Psoas muscle (tissue), 8 donors: ENCODE measurements around the gene HYDIN. TPM values are rescaled to one million over a fixed set of nuclear protein-coding genes. Genes with fewer than 3 reads are reported as not detected.

Experiments used
- ATAC-seq, 4 donors: fragments of 200-7000 bp; cut with Tn5 transposase; one replicate each; pipeline ENCODE4 v1.9.1; 2020; ENCODE audit warnings: moderate library complexity in 3 of 4, mild to moderate bottlenecking in 2 of 4
- DNase-seq, 2 donors: peaks; one replicate each; pipeline ENCODE4 v3.0.0-alpha.2; 2020
- H3K27ac ChIP-seq: fragments of 200-600 bp; one replicate; pipeline ENCODE4 v1.8.0; 2022
- H3K27me3 ChIP-seq, 3 donors: fragments of 200-600 bp in 1 of 3; one replicate each; pipeline versions ENCODE4 v1.6.1 to v1.8.0; 2013 to 2022; ENCODE audit warnings: low read length in 2 of 3, mild to moderate bottlenecking in 2 of 3, moderate library complexity in 1 of 3; ENCODE audit not compliant: insufficient read depth in 3 of 3
- H3K36me3 ChIP-seq, 2 donors: fragments of 200-600 bp in 1 of 2; one replicate each; pipeline versions ENCODE4 v1.6.1 to v1.8.0; 2013 to 2022; ENCODE audit warnings: low read depth in 1 of 2, mild to moderate bottlenecking in 1 of 2, moderate library complexity in 1 of 2; ENCODE audit not compliant: insufficient read depth in 1 of 2
- H3K4me1 ChIP-seq: fragments of 200-600 bp; one replicate; pipeline ENCODE4 v1.8.0; 2022
- H3K4me3 ChIP-seq: fragments of 200-600 bp; one replicate; pipeline ENCODE4 v1.8.0; 2022; ENCODE audit warnings: mild to moderate bottlenecking
- H3K9me3 ChIP-seq: fragments of 200-600 bp; one replicate; pipeline ENCODE4 v1.8.0; 2022
- WGBS, 3 donors: extraction: QIAGEN DNeasy Blood & Tissue Kit; methylation state at CpG; one replicate each; pipeline versions ENCODE4 v1.1.6 to v1.1.7; 2013; 5-methylcytosine and 5-hydroxymethylcytosine counted together
- intact Hi-C, 2 donors: fragments of 100-400 bp; cut with DNase I; formaldehyde crosslinking; loops; one replicate each; pipeline versions ENCODE4 v1.11.0 to v1.14.2; 2022
- polyA plus RNA-seq, 3 donors: library from polyadenylated mRNA; stranded (reverse); fragments of 200-250 nt; gene quantifications; one replicate each; pipeline ENCODE4 v1.2.3, GENCODE V29; 2013
- total RNA-seq, 4 donors: library from RNA; stranded (reverse); fragmentation: NEBNext Ultra II Directional in 2 of 4; extraction: Animal tissue kit (Norgen Biotek cat#: 25700) in 2 of 4; gene quantifications; one replicate each; pipeline versions ENCODE4 v1.2.1 to v1.2.4, GENCODE V29; 2021 to 2023
- TF ChIP-seq, protein P1 (sequence below): fragments of 200-600 bp; IDR thresholded peaks from one replicate; pipeline ENCODE4 v1.8.0; 2022; ENCODE audit warnings: antibody characterized with exemption
- donor health status: healthy with polysubstance abuse.
- donor health status: DM: no; HTN: no; CAD: no; lungs with moderate emphysema.
- donor health status: Bipolar disorder and iron deficiency.
- donor health status: healthy.
- donor health status: DM: yes; HTN: yes; CAD: no.
- donor health status: DM: no; HTN: no; CAD: no.
- donor health status: DM: no; HTN: no; CAD: no.
- donor health status: DM: yes; HTN: yes; CAD: no.

Gene HYDIN
- total and polyA plus RNA-seq, 7 donors = 0.16 to 0.85 (median 0.29) TPM; not detected in 3

DNA sequence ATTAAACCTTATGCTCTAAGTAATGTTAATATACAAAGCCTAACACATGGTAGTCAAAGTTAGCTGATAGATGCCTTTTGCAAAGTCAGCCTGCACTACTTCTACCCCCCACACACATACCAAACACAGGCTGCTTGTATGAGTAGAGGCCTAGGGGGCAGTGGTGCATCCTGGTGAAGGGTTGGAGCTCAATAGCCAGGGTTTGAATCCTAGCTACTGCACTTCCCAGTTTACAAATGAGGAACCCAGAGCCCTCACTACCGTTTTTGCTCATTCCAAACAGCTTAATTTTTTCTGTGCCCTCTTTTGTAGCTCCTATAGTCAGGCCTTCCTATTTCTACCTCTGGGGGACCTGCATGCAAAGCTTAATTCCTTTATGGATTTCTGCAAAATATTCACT lies 18.9 kb upstream of the HYDIN start:
- intact Hi-C loops = no loop called here
- Histone ChIP-seq H3K27ac (no peak overlapping the region), H3K36me3 (no peaks in the 10 kb centered on the region), H3K9me3 (no peaks in the 10 kb centered on the region), H3K27me3 (no peaks in the 10 kb centered on the region), H3K4me3 (no peak overlapping the region), H3K4me1 (no peaks in the 10 kb centered on the region)
- DNase-seq (no peak), ATAC-seq (no peak)
- TF ChIP-seq, protein P1, sequence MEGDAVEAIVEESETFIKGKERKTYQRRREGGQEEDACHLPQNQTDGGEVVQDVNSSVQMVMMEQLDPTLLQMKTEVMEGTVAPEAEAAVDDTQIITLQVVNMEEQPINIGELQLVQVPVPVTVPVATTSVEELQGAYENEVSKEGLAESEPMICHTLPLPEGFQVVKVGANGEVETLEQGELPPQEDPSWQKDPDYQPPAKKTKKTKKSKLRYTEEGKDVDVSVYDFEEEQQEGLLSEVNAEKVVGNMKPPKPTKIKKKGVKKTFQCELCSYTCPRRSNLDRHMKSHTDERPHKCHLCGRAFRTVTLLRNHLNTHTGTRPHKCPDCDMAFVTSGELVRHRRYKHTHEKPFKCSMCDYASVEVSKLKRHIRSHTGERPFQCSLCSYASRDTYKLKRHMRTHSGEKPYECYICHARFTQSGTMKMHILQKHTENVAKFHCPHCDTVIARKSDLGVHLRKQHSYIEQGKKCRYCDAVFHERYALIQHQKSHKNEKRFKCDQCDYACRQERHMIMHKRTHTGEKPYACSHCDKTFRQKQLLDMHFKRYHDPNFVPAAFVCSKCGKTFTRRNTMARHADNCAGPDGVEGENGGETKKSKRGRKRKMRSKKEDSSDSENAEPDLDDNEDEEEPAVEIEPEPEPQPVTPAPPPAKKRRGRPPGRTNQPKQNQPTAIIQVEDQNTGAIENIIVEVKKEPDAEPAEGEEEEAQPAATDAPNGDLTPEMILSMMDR = no peak
- WGBS, 3 donors = 34 to 42% (median 41%) methylated on average over 1 of the region's 1 CpG

DNA sequence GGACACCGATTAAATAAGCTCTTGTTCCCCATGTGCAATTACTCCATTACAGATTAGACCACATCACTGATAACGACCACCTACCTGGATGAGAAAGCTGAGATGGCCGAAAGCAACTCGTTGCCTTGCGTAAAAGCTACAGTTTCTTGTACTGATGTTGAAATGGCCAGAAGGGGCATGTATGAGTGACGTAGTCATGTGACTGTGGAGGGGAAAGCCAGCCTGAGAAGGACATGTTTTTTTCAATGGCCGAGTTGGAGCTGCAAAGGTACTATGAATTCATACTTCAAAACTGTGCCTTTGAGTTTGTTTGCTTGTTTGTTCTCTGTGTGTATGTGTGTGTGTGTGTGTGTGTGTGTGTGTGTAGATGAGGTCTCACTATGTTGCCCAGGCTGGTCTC lies 17.0 kb upstream of the HYDIN start:
- WGBS, 3 donors = 87 to 89% (median 88%) methylated on average over 7 of the region's 7 CpGs
- H3K36me3 ChIP-seq = no peaks in the 10 kb centered on the region
- intact Hi-C loops = no loop called here
- no peaks in the 10 kb centered on the region for H3K9me3 ChIP-seq
- ATAC-seq (no peak), DNase-seq (no peak)
- H3K27me3 ChIP-seq = no peaks in the 10 kb centered on the region
- TF ChIP-seq, protein P1 = no peak
- H3K4me1 ChIP-seq = no peaks in the 10 kb centered on the region
- H3K27ac ChIP-seq = no peak overlapping the region
- H3K4me3 ChIP-seq = no peak overlapping the region

DNA sequence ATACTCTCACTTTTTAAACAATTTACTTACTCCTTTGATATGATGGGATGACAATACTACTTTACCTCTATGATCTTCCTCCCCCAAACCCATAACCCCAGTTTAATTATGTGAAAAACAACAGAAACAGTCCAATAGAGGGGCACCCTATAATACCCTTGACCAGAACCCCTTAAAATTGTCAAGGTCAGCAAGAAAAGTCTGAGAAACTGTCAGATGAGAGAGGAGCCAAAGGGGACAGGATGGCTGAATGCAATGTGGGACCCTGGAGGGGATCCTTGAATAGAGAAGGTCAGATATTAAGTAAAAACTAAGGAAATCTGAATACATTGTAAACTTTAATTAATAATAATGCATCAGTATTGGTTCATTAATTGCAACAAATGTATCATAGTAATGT lies 15.8 kb upstream of the HYDIN start:
- H3K4me1 ChIP-seq = no peaks in the 10 kb centered on the region
- no peaks in the 10 kb centered on the region for H3K36me3 ChIP-seq
- H3K4me3 ChIP-seq = no peak overlapping the region
- intact Hi-C loops = no loop called here
- H3K9me3 ChIP-seq = no peaks in the 10 kb centered on the region
- no peak for DNase-seq
- TF ChIP-seq, protein P1 = no peak
- ATAC-seq = no peak
- H3K27ac ChIP-seq = no peak overlapping the region
- H3K27me3 ChIP-seq = no peaks in the 10 kb centered on the region

DNA sequence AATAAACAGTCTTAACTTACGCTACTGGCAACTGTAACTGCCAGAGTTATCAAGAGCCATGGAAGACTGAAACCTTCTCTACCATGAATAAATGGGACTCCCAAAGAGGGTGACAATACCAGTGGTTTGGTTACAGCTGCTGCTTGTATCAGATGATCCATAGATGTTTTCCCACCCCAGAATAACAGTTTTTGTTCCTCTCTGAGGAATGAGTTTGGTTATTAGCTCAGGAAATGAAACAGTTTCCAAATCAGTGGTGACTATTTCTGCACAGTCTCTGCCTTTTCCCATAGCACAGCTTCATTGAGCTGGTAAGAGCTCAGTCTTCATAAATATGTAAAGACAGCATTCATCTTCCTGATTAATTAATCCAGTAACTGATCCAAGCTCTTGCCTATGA lies 14.0 kb upstream of the HYDIN start:
- intact Hi-C loops = no loop called here
- TF ChIP-seq, protein P1 = no peak
- H3K4me3 ChIP-seq = no peak overlapping the region
- H3K27ac ChIP-seq = no peak overlapping the region
- DNase-seq (no peak), ATAC-seq (no peak)
- H3K36me3 ChIP-seq = no peaks in the 10 kb centered on the region
- H3K27me3 ChIP-seq = no peaks in the 10 kb centered on the region
- no peaks in the 10 kb centered on the region for H3K4me1 ChIP-seq
- H3K9me3 ChIP-seq = no peaks in the 10 kb centered on the region
- 89 to 92% (median 91%) methylated on average over 1 of the region's 1 CpG for WGBS, 3 donors

DNA sequence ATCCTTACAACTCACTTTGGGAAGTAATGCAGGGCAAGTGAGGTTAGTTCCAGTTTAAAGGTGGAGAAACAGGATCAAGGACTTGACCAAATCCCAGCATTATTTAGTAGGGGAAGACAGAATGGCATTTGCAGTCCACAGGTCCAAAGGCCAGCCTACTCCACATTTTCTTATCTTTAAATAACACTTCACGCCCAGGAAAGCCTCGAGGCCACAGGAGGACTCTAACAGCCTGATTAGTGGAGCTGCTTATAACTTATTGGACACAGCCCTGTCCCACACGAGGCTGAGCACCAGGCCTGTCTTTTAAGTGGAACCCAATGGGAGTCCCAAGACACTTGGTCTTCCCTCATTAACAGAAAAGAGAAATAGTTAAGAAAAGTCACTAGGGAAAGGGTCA lies 12.1 kb upstream of the HYDIN start:
- Histone ChIP-seq H3K27ac (no peak overlapping the region), H3K9me3 (no peaks in the 10 kb centered on the region), H3K27me3 (no peaks in the 10 kb centered on the region), H3K4me1 (no peaks in the 10 kb centered on the region), H3K4me3 (no peak overlapping the region), H3K36me3 (no peaks in the 10 kb centered on the region)
- no peak for DNase-seq
- TF ChIP-seq, protein P1 = no peak
- no peak for ATAC-seq
- 48 to 66% (median 64%) methylated on average over 3 of the region's 3 CpGs for WGBS, 3 donors
- intact Hi-C loops = no loop called here
